Neural cell (in vitro differentiated cells): ENCODE results near the gene TMEM258. TPM values are rescaled to one million over a fixed set of nuclear protein-coding genes. Genes with fewer than 3 reads are reported as not detected.

ENCODE experiments used
- H2AFZ ChIP-seq: fragments of 200-600, 300-800 bp; sonication (generic), shearing (Covaris generic); 2 replicates; pipeline ENCODE4 v1.6.0; 2014; ENCODE audit warnings: low read depth, mild to moderate bottlenecking, antibody characterized with exemption, low read length, moderate library complexity
- H3F3A ChIP-seq: fragments of 200-600 bp; shearing (Covaris generic); 2 replicates; pipeline ENCODE4 v1.6.1; 2016; ENCODE audit warnings: mild to moderate bottlenecking, moderate library complexity, mixed read lengths, antibody characterized with exemption, low read length; ENCODE audit not compliant: insufficient read depth, poor library complexity, severe bottlenecking
- H3K27ac ChIP-seq: fragments of 200-600, 300-800 bp; sonication (generic), shearing (Covaris generic); 2 replicates; pipeline ENCODE4 v1.5.1; 2014; ENCODE audit warnings: mild to moderate bottlenecking, low read length, moderate library complexity
- H3K27me3 ChIP-seq: fragments of 300-800, 200-600 bp; sonication (generic), shearing (Covaris generic); 2 replicates; pipeline ENCODE4 v1.6.0; 2014; ENCODE audit warnings: mild to moderate bottlenecking, low read depth, low read length, moderate library complexity; ENCODE audit not compliant: insufficient read depth
- H3K36me3 ChIP-seq: fragments of 300-800, 200-600 bp; sonication (generic), shearing (Covaris generic); 2 replicates; pipeline ENCODE4 v1.5.1; 2014; ENCODE audit warnings: mild to moderate bottlenecking, antibody characterized with exemption, low read length, moderate library complexity; ENCODE audit not compliant: insufficient read depth
- H3K4me2 ChIP-seq: fragments of 300-800, 200-600 bp; sonication (generic), shearing (Covaris generic); 2 replicates; pipeline ENCODE4 v1.6.0; 2014; ENCODE audit warnings: mild to moderate bottlenecking, low read length
- H3K4me3 ChIP-seq: fragments of 300-800, 200-600 bp; sonication (generic), shearing (Covaris generic); 2 replicates; pipeline ENCODE4 v1.5.1; 2014; ENCODE audit warnings: mild to moderate bottlenecking, low read length, moderate library complexity
- H3K79me2 ChIP-seq: fragments of 200-600 bp; shearing (Covaris generic); replicated peaks from 2 replicates; pipeline ENCODE4 v1.6.0; 2014; ENCODE audit warnings: mild to moderate bottlenecking, low read length, moderate library complexity; ENCODE audit not compliant: insufficient read depth
- H3K9ac ChIP-seq: fragments of 300-800, 200-600 bp; sonication (generic), shearing (Covaris generic); 2 replicates; pipeline ENCODE4 v1.6.1; 2016; ENCODE audit warnings: mild to moderate bottlenecking, low read length, mixed read lengths
- H3K9me2 ChIP-seq: fragments of 200-600 bp; shearing (Covaris generic); 2 replicates; pipeline ENCODE4 v1.6.1; 2016; ENCODE audit warnings: mild to moderate bottlenecking, low read length, mixed read lengths; ENCODE audit not compliant: insufficient read depth
- H3K9me3 ChIP-seq: fragments of 200-600, 300-800 bp; sonication (generic), shearing (Covaris generic); 2 replicates; pipeline ENCODE4 v1.6.1; 2016; ENCODE audit warnings: mild to moderate bottlenecking, mixed run types, low read length, moderate library complexity, mixed read lengths
- H4K20me1 ChIP-seq: fragments of 200-600 bp; shearing (Covaris generic); 2 replicates; pipeline ENCODE4 v1.6.1; 2016; ENCODE audit warnings: mild to moderate bottlenecking, mixed run types; ENCODE audit not compliant: insufficient read depth
- EP300 ChIP-seq: fragments of 450-650 bp; conservative IDR thresholded peaks from 2 replicates; pipeline ENCODE4 v1.6.1; 2014; ENCODE audit warnings: antibody characterized with exemption, mild to moderate bottlenecking, moderate library complexity; ENCODE audit not compliant: poor library complexity, severe bottlenecking
- EZH2 ChIP-seq: fragments of 200-600, 300-800 bp; shearing (Covaris generic), sonication (generic); IDR thresholded peaks from 2 replicates; pipeline ENCODE4 v1.6.1; 2014; ENCODE audit warnings: antibody characterized with exemption, low read length, borderline replicate concordance, mild to moderate bottlenecking; ENCODE audit not compliant: insufficient read depth, poor library complexity, severe bottlenecking
- MXI1 ChIP-seq: fragments of 450-650 bp; conservative IDR thresholded peaks from 2 replicates; pipeline ENCODE4 v1.6.1; 2014; ENCODE audit warnings: antibody characterized with exemption, mild to moderate bottlenecking; ENCODE audit not compliant: poor library complexity, severe bottlenecking
- POLR2AphosphoS5 ChIP-seq: IDR thresholded peaks from 2 replicates; pipeline ENCODE4 v1.6.1; 2012
- RAD21 ChIP-seq: fragments of 450-650 bp; conservative IDR thresholded peaks from 2 replicates; pipeline ENCODE4 v1.6.1; 2014; ENCODE audit warnings: antibody characterized with exemption, mild to moderate bottlenecking, moderate library complexity
- SMC3 ChIP-seq: fragments of 450-650 bp; conservative IDR thresholded peaks from 2 replicates; pipeline ENCODE4 v1.6.1; 2014; ENCODE audit warnings: antibody characterized with exemption, mild to moderate bottlenecking, moderate library complexity; ENCODE audit not compliant: poor library complexity
- TAF1 ChIP-seq: IDR thresholded peaks from 2 replicates; pipeline ENCODE4 v1.6.1; 2012; ENCODE audit warnings: low read depth
- polyA plus RNA-seq: library from polyadenylated mRNA; depleted of rRNA; stranded (reverse); fragments of >200 nt; gene quantifications from 2 replicates; pipeline ENCODE4 v1.2.3, GENCODE V29; 2014
- TF ChIP-seq, protein P1 (sequence below): fragments of 450-650 bp; IDR thresholded peaks from 2 replicates; pipeline ENCODE4 v1.5.1; 2014; ENCODE audit warnings: antibody characterized with exemption, mild to moderate bottlenecking, moderate library complexity; ENCODE audit not compliant: poor library complexity, severe bottlenecking
- TF ChIP-seq, protein P2 (sequence below): IDR thresholded peaks from 2 replicates; pipeline ENCODE4 v1.6.1; 2012; ENCODE audit warnings: borderline replicate concordance

Gene TMEM258
- polyA plus RNA-seq, 1 donor from 2014 or later = 134 TPM

DNA sequence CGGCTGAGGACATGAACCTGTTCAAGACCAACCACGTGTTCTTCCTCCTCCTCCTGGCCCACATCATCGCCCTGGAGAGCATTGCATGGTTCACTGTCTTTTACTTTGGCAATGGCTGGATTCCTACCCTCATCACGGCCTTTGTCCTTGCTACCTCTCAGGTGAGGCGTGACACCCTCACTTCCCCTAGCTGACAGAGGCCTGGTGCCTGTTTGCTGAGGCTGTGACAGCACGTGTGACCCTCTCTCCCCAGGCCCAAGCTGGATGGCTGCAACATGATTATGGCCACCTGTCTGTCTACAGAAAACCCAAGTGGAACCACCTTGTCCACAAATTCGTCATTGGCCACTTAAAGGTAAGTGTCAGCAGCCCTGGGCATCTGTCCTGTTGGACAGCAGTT, 48.0 kb upstream of the TMEM258 start:
- Histone ChIP-seq H3K4me2 (no peak overlapping the region), H3F3A (no peaks in the 10 kb centered on the region), H3K9me2 (no peaks in the 10 kb centered on the region), H3K79me2 (peaks cover 33% of the 10 kb centered on the region), H3K36me3 (peaks cover 20% of the 10 kb centered on the region), H3K27me3 (no peaks in the 10 kb centered on the region), H4K20me1 (peaks cover 4% of the 10 kb centered on the region), H3K4me3 (no peak overlapping the region), H3K27ac (no peak overlapping the region), H2AFZ (no peak overlapping the region), H3K9me3 (no peaks in the 10 kb centered on the region), H3K9ac (no peak overlapping the region)
- TF ChIP-seq RAD21 (no peak), SMC3 (no peak), POLR2AphosphoS5 (no peak), EZH2 (no peak), EP300 (no peak), MXI1 (no peak), TAF1 (no peak)
- TF ChIP-seq, protein P1, sequence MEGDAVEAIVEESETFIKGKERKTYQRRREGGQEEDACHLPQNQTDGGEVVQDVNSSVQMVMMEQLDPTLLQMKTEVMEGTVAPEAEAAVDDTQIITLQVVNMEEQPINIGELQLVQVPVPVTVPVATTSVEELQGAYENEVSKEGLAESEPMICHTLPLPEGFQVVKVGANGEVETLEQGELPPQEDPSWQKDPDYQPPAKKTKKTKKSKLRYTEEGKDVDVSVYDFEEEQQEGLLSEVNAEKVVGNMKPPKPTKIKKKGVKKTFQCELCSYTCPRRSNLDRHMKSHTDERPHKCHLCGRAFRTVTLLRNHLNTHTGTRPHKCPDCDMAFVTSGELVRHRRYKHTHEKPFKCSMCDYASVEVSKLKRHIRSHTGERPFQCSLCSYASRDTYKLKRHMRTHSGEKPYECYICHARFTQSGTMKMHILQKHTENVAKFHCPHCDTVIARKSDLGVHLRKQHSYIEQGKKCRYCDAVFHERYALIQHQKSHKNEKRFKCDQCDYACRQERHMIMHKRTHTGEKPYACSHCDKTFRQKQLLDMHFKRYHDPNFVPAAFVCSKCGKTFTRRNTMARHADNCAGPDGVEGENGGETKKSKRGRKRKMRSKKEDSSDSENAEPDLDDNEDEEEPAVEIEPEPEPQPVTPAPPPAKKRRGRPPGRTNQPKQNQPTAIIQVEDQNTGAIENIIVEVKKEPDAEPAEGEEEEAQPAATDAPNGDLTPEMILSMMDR = no peak
- TF ChIP-seq, protein P2, sequence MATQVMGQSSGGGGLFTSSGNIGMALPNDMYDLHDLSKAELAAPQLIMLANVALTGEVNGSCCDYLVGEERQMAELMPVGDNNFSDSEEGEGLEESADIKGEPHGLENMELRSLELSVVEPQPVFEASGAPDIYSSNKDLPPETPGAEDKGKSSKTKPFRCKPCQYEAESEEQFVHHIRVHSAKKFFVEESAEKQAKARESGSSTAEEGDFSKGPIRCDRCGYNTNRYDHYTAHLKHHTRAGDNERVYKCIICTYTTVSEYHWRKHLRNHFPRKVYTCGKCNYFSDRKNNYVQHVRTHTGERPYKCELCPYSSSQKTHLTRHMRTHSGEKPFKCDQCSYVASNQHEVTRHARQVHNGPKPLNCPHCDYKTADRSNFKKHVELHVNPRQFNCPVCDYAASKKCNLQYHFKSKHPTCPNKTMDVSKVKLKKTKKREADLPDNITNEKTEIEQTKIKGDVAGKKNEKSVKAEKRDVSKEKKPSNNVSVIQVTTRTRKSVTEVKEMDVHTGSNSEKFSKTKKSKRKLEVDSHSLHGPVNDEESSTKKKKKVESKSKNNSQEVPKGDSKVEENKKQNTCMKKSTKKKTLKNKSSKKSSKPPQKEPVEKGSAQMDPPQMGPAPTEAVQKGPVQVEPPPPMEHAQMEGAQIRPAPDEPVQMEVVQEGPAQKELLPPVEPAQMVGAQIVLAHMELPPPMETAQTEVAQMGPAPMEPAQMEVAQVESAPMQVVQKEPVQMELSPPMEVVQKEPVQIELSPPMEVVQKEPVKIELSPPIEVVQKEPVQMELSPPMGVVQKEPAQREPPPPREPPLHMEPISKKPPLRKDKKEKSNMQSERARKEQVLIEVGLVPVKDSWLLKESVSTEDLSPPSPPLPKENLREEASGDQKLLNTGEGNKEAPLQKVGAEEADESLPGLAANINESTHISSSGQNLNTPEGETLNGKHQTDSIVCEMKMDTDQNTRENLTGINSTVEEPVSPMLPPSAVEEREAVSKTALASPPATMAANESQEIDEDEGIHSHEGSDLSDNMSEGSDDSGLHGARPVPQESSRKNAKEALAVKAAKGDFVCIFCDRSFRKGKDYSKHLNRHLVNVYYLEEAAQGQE = no peak

DNA sequence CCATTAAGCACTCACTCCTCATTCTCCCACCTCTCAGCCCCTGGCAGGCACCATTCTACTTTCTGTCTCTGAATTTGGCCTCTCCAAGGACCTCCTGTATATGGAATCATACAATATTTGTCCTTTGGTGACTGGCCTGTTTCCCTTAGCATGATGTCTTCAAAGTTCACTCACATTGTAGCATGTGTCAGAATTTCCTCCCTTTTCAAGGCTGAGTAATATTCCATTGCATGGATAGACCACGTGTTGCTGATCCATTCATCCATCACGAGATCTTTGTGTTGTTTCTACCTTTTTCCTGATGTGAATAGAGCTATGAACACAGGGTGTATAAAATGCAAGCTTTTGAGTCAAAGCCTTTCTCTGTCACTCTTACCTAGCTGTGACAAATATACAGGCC, 47.3 kb upstream of the TMEM258 start:
- Histone ChIP-seq H3K79me2 (peaks cover 38% of the 10 kb centered on the region), H3K4me3 (no peak overlapping the region), H3K9ac (no peak overlapping the region), H3F3A (no peaks in the 10 kb centered on the region), H3K4me2 (no peak overlapping the region), H3K9me2 (no peaks in the 10 kb centered on the region), H3K27me3 (no peaks in the 10 kb centered on the region), H3K36me3 (peaks cover 20% of the 10 kb centered on the region), H2AFZ (no peak overlapping the region), H3K9me3 (no peaks in the 10 kb centered on the region), H4K20me1 (peaks cover 4% of the 10 kb centered on the region), H3K27ac (no peak overlapping the region)
- TF ChIP-seq, protein P1 = no peak
